Calu3 (cell line): ENCODE results near the gene LDLRAD4. TPM values are rescaled to one million over a fixed set of nuclear protein-coding genes. Genes with fewer than 3 reads are reported as not detected.

Experiments used
- BruUV-seq: library from RNA; stranded (reverse); fragments of 400-500 nt; replicated peaks from 2 replicates; lab custom pipeline; 2021; lab: Mats Ljungman, UMichigan
- CTCF ChIA-PET: fragments of 300-600 bp; sonication (Branson Sonifier 250); formaldehyde crosslinking; loops from one replicate; lab custom pipeline; 2022; ENCODE audit warnings: antibody characterized with exemption; lab: Charles Lee
- DNase-seq: peaks from one replicate; pipeline ENCODE4 v3.0.0; 2022
- H3K27ac Mint-ChIP-seq: one replicate; pipeline ENCODE4 v1.8.0; 2022; ENCODE audit warnings: mixed read lengths; ENCODE audit not compliant: unreplicated experiment
- H3K27me3 Mint-ChIP-seq: one replicate; pipeline ENCODE4 v1.8.0; 2022; ENCODE audit warnings: mixed read lengths; ENCODE audit not compliant: unreplicated experiment
- H3K36me3 Mint-ChIP-seq: one replicate; pipeline ENCODE4 v1.8.0; 2022; ENCODE audit warnings: mild to moderate bottlenecking, moderate library complexity, mixed read lengths; ENCODE audit not compliant: insufficient read depth, unreplicated experiment
- H3K4me1 Mint-ChIP-seq: one replicate; pipeline ENCODE4 v1.8.0; 2022; ENCODE audit warnings: mild to moderate bottlenecking, low read depth, mixed read lengths; ENCODE audit not compliant: unreplicated experiment
- H3K4me3 Mint-ChIP-seq: one replicate; pipeline ENCODE4 v1.8.0; 2022; ENCODE audit warnings: mild to moderate bottlenecking, low read depth, moderate library complexity, mixed read lengths; ENCODE audit not compliant: unreplicated experiment
- H3K9me3 Mint-ChIP-seq: one replicate; pipeline ENCODE4 v1.8.0; 2022; ENCODE audit warnings: low read depth, mixed read lengths; ENCODE audit not compliant: unreplicated experiment
- intact Hi-C: fragments of 100-400 bp; cut with micrococcal nuclease; formaldehyde crosslinking; loops from one replicate; pipeline ENCODE4 v1.10.0; 2022; ENCODE audit not compliant: unreplicated experiment
- total RNA-seq: library from RNA; stranded (reverse); gene quantifications from 2 replicates; pipeline ENCODE4 v1.2.3, GENCODE V29; 2022
- TF ChIP-seq, protein P1 (sequence below): fragments of 200-600 bp; IDR thresholded peaks from one replicate; pipeline ENCODE4 v1.8.0; 2022; ENCODE audit warnings: antibody characterized with exemption; ENCODE audit not compliant: unreplicated experiment

Gene LDLRAD4
- total RNA-seq, 1 experiment from 2014 or later, result 0.50 TPM

DNA sequence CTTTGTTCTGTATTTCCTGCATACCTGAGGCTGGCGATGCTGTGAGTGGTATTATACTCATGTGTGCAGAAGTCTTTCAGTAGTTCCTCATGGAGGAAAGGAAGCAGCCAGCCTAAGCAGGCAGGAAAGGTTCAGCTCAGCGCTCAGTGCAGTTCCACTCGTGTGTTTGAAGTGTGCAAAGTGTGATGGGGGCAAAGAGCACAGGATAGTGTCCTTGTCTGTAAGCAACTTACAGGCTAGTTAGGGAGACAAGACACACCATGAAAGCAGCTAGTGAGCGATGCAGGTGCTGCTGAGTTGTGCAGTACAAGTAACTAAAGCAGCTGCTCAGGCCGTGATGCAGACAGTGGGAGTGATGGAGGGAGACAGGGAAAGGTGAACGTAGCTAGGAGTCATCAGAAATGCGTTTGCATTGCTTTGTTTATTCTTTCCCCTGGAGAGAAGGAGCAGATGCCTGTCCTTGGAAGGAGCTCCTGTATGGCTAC, 146.2 kb downstream of the LDLRAD4 start:
- no TSS peak for BruUV-seq
- intact Hi-C loops, result no loop called here

GRCh38 chr18:13366131-13366530, 147.6 kb downstream of the LDLRAD4 start:
- no peak overlapping the region for H3K27ac Mint-ChIP-seq
- H3K36me3 Mint-ChIP-seq, result no peaks in the 10 kb centered on the region
- no peaks in the 10 kb centered on the region for H3K4me1 Mint-ChIP-seq
- CTCF ChIA-PET, result no interaction called here
- TF ChIP-seq, protein P1, sequence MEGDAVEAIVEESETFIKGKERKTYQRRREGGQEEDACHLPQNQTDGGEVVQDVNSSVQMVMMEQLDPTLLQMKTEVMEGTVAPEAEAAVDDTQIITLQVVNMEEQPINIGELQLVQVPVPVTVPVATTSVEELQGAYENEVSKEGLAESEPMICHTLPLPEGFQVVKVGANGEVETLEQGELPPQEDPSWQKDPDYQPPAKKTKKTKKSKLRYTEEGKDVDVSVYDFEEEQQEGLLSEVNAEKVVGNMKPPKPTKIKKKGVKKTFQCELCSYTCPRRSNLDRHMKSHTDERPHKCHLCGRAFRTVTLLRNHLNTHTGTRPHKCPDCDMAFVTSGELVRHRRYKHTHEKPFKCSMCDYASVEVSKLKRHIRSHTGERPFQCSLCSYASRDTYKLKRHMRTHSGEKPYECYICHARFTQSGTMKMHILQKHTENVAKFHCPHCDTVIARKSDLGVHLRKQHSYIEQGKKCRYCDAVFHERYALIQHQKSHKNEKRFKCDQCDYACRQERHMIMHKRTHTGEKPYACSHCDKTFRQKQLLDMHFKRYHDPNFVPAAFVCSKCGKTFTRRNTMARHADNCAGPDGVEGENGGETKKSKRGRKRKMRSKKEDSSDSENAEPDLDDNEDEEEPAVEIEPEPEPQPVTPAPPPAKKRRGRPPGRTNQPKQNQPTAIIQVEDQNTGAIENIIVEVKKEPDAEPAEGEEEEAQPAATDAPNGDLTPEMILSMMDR, result no peak
- no TSS peak for BruUV-seq
- H3K27me3 Mint-ChIP-seq, result peaks cover 48% of the 10 kb centered on the region
- no peaks in the 10 kb centered on the region for H3K9me3 Mint-ChIP-seq
- DNase-seq, result no peak
- no peak overlapping the region for H3K4me3 Mint-ChIP-seq
- intact Hi-C loops, result no loop called here

More for the DNA sequence above, 146.2 kb downstream of the LDLRAD4 start:
- Mint-ChIP-seq H3K9me3 (no peaks in the 10 kb centered on the region), H3K27me3 (peaks cover 48% of the 10 kb centered on the region), H3K4me3 (no peak overlapping the region), H3K27ac (no peak overlapping the region), H3K4me1 (no peaks in the 10 kb centered on the region), H3K36me3 (no peaks in the 10 kb centered on the region)
- DNase-seq, result no peak
- TF ChIP-seq, protein P1, result no peak
- CTCF ChIA-PET, result no interaction called here

DNA sequence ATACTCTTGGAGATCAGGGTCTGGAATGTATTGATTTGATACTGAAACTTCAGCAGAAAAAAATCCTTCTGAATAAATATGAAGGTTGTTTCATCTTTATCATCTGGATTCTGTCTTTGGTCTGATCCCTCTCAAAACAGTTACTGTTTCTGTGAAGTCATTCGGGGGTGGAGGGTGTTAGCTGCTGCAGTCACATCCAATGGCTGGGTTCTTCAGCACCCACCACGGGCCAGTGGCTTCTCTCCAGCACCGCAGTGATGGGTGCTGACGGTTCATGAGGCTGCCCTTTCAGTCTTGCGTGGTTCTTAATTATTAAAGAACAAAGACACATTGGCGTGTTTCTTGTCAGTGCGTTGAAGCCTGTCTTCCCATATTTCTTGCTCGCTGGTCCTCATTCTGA, 148.0 kb downstream of the LDLRAD4 start:
- Mint-ChIP-seq H3K27ac (no peak overlapping the region), H3K27me3 (peaks cover 43% of the 10 kb centered on the region), H3K9me3 (no peaks in the 10 kb centered on the region), H3K4me1 (no peaks in the 10 kb centered on the region), H3K36me3 (no peaks in the 10 kb centered on the region), H3K4me3 (no peak overlapping the region)
- CTCF ChIA-PET, result no interaction called here
- no peak for DNase-seq
- TF ChIP-seq, protein P1, result no peak
- intact Hi-C loops, result no loop called here
- BruUV-seq, result no TSS peak

- TF ChIP-seq, protein P1, result no peak
- BruUV-seq, result no TSS peak
- intact Hi-C loops, result no loop called here
- H3K36me3 Mint-ChIP-seq, result no peaks in the 10 kb centered on the region
- no peak overlapping the region for H3K27ac Mint-ChIP-seq
- no peak for DNase-seq
- H3K4me3 Mint-ChIP-seq, result no peak overlapping the region
- no peaks in the 10 kb centered on the region for H3K9me3 Mint-ChIP-seq
- no peaks in the 10 kb centered on the region for H3K4me1 Mint-ChIP-seq
- peaks cover 37% of the 10 kb centered on the region for H3K27me3 Mint-ChIP-seq
- CTCF ChIA-PET, result no interaction called here
Observed at GRCh38 chr18:13366962-13367892, 148.7 kb downstream of the LDLRAD4 start.
